ENCODE data around the gene ZNF83.
"Not testable (repeated sequence)": the region's sequence is repeated elsewhere in the genome, so short reads cannot be mapped to it uniquely, and the experiment has no call there.

DNA sequence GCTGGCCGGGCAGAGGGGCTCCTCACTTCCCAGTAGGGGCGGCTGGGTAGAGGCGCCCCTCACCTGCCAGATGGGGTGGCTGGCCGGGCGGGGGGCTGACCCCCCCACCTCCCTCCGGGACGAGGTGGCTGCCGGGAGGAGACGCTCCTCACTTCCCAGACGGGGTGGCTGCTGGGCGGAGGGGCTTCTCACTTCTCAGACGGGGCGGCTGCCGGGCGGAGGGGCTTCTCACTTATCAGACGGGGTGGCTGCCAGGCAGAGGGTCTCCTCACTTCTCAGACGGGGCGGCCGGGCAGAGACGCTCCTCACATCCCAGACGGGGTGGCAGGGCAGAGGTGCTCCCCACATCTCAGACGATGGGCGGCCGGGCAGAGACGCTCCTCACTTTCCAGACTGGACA, 44.7 kb downstream of the ZNF83 start:
- not testable (repeated sequence) for TF ChIP-seq EZH2 (IDR thresholded peaks at IDR 0.05; ENCODE audit: low read depth)
- TF ChIP-seq, protein P1, sequence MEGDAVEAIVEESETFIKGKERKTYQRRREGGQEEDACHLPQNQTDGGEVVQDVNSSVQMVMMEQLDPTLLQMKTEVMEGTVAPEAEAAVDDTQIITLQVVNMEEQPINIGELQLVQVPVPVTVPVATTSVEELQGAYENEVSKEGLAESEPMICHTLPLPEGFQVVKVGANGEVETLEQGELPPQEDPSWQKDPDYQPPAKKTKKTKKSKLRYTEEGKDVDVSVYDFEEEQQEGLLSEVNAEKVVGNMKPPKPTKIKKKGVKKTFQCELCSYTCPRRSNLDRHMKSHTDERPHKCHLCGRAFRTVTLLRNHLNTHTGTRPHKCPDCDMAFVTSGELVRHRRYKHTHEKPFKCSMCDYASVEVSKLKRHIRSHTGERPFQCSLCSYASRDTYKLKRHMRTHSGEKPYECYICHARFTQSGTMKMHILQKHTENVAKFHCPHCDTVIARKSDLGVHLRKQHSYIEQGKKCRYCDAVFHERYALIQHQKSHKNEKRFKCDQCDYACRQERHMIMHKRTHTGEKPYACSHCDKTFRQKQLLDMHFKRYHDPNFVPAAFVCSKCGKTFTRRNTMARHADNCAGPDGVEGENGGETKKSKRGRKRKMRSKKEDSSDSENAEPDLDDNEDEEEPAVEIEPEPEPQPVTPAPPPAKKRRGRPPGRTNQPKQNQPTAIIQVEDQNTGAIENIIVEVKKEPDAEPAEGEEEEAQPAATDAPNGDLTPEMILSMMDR (conservative IDR thresholded peaks at IDR 0.05) = not testable (repeated sequence)
